ENCODE data around the gene AKT1S1.

Gene AKT1S1

DNA sequence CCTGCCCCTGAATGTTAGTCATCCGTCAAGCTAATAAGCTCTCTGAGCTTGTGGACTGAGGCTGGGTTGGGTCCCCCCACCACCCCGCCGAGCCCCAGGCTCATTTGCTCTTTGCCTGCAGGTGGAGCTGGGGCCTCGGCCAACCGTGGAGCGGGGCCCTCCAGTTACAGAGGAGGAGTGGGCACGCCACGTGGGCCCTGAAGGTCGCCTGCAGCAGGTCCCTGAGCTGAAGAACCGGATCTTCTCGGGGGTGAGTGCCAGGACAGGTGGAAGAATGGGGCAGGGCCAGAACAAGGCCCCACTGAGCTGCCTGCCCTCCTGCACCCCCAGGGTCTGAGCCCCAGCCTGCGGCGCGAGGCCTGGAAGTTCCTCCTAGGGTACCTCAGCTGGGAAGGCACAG lies 5.5 kb upstream of the AKT1S1 start:
- no peak for DNase-seq

DNA sequence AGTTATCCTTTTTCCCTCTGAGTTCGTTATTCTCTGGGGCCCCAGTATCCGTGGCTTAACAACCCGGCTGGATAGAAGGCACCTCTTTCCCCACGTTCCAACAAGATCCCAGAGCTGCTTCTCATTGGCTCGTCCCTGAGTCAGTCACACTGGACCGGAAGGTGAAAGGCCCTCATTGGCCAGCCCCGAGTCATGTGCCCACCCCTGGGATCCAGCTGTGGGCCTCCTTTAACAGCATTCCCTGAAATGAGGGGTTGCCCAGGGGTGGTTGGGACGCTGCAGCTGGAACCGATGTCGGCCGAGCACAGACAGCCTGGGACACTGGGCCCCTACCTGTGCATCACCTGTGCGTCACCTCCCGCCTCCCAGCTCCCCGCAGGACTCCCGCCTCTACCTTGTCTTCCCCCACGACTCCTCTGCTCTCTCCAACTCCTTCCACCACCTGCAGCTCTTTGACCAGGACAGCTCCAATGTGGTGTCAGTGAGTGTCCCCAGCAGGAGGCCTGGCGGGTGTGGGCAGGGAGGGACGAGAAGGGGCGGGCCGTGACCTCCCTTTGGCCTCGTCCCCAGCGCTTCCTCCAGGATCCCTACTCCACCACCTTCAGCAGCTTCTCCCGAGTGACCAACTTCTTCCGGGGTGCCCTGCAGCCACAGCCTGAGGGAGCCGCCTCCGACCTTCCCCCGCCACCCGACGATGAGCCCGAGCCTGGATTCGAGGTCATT lies 4.7 kb upstream of the AKT1S1 start:
- DNase-seq, result no peak

DNA sequence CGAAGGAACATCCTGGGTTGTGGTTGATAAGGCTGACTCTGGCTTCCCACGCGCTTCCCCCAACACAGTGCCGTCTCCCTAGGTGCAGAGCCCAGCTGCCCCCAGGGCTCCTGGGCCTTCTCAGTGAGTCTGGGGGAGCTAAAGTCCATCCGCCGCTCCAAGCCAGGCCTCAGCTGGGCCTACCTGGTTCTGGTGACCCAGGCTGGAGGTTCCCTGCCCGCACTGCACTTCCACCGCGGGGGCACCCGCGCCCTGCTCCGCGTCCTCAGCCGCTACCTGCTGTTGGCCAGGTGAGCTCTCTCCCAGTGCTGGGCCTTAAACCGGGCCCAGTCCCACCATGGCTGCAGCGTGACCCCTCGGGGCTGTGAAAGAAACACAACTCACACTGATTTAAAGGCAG lies 4.0 kb upstream of the AKT1S1 start:
- DNase-seq, result no peak

DNA sequence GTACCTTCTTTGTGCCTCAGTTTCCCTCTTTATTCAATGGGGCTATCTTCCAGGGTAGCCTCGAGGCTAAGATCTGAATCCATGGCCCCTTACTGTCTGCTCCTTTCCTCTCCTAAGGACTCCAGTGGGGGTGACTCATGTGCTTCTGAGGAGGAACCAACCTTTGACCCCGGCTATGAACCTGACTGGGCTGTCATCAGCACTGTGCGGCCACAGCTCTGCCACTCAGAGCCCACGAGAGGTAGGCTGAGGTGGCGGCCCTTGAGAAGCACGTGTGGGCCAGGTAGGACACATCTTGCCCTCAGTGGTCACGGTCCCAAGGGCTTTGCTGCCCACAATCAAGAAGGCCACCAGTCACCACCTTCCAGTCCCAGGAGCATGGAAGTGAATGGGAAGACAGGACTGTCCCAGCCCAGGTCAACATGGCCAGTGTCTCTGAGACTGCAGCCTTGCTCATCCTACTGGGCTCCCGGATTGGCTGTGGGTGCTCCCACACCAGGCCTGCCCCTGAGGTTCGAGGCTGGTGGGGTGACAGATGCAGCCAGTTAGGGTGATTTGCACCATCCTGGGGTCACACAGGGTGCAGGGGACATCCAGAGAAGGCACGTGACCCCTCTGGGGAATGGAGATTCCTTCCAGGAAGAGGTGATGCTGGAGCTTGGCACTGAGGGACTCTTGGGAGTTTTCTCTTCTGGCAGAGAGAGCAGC lies 3.2 kb upstream of the AKT1S1 start:
- DNase-seq, result no peak

DNA sequence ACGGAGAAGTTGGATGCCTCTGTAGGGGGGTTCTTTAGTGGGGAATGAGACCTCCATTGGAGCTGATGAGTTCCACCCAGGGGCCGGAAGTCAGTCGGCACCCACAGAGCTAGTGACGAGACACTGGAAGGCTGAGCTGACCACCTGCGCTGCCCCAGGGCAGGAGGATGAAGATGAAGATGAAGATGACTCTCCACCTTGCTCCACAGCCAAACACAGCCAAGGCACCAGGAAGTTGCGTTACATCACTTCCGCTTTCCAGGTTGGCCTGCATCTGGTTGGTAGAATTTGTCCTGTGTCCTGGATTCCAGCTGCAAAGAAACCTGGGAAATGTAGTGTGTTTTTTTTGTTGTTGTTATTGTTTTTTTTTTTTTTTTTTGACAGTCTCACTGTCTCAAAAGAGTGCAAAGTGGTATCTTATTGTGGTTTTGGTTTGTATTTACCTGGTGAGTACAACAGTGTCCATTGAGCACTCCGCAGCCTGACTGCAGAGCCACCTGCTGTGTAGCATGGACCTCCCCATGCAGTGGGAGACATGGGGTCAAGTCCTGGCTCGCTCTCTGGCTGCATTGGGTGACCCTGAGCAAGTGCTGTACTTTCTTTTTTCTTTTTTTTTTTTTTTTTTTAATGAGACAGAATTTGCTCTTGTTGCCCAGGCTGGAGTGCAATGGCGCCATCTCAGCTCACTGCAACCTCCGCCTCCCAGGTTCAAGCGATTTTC lies 2.2 kb upstream of the AKT1S1 start:
- DNase-seq, result peak in 1 of 2 experiments; percentile 16

DNA sequence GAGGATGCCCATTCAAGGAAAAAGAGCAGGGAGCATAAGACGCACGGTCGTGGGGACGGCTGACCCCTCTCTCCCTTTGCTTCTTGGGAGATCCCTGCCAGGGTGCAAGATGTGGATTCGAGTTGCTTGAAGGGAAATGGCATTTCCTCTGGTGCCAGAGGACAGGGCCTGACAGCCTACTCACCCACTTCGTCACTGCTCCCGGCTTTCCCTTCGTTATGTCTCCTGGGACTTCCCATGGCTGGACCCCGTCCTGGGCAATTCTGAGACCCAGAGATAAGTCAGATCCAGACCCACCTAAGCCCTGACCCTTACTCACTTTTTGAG lies 1.6 kb upstream of the AKT1S1 start:
- DNase-seq, result no peak

DNA sequence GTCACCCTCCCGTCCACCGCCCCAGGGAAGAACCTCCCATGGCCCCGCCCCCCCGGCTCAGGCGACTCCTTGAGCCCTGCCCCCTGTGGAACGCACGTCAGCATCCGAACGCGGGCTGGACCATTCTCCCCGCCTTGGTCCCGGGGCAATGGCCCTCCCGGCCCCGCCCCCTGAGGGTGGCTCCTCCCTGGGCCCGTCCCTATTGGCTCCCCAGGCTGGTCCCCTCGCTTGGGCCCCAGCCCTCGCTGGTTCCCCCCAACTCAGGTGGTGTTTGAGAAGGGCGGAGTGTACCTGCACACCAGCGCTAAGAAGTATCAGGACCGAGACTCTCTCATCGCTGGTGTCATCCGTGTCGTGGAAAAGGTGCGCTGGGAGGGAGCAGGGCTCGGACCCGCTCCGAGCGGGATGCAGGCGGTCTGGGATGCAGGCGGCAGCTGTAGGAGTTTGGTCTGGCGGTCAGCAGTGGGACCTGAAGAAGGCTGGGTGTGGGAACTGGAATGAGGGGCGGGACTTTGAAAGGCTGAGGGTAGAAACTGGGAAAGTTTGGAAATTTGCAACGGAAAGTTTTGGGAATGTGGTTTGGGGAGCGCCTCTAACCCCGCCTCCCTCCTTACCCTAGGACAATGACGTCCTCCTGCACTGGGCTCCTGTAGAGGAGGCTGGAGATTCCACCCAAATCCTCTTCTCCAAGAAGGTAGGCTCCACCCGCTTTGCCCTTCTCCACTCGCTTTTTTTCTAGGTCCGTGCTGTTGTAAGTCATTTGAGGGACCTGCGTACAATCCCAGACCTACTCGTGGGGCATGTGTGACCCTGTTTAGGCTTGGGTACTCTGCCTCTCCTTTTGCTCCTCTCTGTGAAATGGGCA lies 956 bp upstream of the AKT1S1 start:
- peak; percentile 84 to 92 for DNase-seq

DNA sequence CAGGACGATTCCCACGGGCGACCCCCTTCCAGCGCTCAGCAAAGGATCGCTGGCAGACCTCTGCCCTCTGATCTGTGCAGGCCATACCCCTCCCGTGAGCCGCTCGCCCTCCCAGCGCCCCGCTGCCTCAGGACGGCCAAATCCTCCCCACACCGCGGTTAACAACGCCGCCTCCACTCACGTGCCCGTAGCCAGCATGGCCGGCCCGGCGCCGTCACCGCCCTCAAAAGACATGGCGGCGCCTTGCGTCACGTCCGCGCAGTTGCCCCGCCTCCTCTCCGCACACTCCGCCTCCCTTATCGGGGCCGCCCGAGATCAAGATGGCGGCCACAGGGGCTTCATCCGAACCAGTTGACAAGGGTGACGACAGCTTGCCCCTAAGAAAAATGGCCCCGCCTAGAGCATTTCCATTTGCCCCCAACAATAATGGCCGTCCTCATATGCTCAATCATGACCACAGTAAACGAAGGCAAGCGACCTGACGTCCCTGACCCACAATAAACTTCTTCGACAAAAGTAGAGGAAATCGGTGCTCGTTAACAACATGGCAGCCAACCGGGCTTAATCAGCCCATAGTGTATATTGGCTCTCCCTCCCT lies 634 bp downstream of the AKT1S1 start:
- DNase-seq, result peak; percentile 73 to 89

DNA sequence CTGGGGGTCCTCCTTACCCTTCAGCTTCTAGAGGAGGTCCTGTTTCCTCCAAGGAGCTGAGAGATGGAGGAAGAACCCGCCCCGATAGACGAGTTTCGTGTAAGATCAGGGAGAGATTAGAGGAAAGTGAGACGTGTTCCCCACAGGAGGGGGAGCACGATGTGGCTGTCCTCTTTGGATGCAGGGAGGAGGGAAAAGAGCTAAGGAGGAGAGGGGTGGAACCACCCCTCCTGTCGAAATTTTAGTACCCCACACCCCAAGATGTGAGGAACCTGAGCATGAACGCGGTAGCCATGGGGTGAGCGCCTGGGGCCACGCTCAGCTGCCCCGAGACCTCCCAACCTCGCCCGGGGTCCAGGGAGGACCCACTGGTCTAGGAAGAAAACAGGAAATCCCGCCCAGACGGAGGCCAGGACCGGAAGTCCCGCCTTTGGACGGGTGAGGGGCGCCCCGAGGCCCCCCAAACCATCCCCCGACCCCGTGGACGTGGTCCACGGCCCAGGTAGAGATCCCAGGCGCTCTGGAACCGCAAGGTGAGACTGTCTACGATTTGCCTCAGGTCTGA lies 1.2 kb downstream of the AKT1S1 start:
- peak in 1 of 2 experiments; percentile 22 for DNase-seq

DNA sequence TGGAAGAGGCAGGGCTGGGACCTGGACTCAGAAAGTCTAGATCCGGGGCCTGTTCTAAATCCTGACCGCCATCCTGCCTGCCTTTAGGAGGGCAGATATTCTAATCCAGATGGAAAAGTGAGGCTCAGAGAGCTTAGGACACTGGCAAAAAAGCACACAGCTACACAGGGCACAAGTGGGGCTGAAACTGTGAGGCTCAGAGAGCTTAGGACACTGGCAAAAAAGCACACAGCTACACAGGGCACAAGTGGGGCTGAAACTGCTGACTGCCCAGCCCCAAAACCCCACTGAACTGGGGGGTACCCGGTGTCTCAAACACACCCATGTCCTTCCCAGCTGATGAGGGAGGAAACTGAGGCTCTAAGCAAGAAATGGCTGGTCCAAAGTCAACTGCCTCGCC lies 2.0 kb downstream of the AKT1S1 start:
- no peak for DNase-seq

DNA sequence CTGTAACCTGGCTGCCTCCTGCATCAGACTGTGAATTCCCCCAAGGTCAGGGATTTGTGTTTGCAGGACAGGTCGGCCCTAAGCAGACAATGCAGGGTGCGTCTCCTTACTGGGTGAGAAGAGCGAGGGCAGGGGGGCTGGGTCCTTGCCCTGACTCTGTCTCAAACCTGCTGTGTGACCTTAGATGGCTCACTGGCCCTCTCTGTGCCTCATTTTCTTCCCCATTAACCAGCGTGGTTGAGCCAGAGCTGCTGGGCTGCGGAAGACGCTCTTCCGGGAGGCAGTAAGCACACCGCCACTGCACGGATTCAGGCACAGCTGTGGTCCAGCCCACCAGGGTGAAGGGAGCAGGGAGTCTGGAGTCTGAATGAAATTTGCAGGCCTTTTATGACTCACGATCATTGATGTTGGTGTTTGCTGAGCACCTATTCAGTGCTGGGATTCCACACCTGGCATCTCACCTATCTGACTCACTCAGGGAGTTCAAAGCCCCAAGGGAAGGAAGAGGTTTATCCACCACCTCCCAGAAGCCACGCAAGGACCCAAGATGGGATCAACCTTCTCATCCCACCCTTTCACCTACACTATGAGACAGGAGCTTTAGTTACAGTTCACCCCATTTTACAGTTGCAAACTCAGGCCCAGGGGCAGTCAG lies 2.5 kb downstream of the AKT1S1 start:
- no peak for DNase-seq

DNA sequence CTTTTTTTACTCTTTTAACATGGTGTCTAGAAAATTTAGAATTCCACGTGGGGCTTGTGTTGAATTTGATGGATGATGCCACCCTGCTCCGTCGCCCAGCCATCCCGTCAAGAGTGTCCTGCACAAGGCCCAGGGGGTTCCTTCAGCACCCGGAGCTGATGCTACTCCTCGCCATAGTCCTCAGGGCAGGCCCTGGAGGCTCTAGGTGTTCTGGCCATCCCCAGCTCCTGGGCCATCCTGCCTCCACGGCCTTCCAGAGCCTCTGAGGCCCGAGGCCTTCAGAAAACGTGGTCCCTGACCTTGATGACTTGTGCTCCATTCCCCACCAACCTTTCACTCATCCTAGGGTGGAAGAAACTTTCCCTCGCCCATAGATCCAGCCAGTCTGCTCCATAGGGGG lies 3.3 kb downstream of the AKT1S1 start:
- no peak for DNase-seq

DNA sequence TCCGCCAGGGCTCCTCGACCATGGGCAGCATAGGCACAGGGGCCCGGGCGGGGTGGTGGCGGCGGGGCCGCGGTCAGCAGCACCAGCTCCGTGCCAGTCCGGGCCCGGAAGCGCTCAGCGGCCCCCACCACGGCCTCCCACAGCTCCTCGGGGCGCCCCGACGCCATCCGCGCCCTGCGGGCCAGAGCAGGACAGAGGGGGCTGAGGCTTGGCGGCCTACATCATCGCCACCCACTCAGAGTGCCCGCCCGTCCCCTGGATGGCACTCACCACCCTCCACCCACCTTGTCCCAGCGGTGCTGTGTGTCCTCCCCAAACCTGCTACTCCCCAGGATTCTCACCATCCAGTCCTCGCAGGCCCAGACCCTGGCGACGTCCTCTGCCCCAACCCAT lies 4.0 kb downstream of the AKT1S1 start:
- no peak for DNase-seq

DNA sequence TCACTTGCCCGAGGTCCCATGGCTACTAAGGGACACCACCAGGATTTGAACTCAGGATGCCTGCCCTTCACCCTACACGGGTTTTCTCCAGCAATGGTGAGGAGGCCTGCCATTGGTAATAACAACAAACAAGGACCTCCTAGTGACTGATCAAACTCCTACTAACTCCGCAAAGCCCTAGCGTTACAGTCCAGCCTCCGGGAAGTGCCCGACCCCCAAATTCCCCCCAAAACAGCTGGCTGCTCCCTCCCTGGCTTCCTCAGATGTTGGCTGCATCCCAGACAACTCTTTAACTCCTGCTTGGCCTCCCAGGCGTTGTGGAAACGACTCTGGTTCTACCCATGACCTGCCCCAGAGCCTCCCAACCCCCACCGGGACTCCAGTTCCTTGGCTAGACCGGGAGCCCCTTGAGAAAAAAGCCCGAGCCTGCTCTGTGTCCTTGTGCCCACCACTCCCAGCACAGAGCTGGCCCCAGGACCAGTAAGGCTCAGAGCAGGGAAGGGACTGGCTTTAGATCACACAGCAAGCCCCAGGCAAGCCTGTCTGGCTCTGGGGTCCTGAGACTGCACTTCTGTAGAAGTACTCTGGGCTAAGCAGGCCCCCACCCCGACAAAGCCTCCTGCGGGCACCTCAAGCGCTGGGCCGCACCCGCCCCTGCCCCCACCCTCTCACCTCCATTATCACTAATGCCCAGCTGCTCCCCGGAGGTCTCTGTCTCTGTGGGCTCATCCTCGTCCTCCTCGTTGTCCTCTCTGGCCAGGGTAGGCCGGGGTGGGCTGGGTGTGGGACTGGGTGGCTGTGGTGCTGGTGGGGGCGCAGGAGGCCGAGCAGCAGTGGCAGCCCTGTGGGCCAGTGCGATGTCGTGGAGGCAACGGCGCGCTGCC lies 4.7 kb downstream of the AKT1S1 start:
- no peak for DNase-seq

DNA sequence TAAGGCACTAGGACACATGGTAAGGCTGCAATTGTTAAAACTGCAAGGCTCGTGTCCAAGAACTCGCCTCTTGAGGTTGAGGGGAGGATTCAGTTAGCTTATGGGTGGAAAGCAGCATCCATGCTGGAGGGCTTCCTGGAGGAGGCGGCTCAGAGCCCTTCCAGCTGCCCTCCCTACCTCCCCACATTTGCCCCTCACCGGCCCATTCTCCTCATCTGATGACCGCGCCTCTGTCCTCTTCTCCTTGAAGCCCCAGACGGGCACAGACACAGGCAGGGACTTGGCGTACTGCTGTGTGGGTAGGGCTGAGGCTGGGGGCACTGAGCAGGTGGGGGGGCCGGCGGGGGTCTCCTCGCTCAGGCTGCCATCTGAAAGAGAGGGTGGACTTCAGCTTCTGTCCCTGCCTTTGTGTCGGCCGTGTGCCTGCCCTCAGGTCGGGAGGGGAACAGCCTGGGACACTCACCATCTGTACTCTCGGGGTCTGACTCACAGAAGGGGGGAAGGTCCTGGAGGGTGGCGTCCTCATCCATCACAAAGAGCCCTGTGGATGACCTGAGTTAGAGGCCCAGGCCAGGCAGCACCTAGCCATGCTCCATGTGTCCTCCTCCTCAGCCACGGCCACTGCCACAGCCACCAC lies 5.7 kb downstream of the AKT1S1 start:
- DNase-seq, result no peak

DNA sequence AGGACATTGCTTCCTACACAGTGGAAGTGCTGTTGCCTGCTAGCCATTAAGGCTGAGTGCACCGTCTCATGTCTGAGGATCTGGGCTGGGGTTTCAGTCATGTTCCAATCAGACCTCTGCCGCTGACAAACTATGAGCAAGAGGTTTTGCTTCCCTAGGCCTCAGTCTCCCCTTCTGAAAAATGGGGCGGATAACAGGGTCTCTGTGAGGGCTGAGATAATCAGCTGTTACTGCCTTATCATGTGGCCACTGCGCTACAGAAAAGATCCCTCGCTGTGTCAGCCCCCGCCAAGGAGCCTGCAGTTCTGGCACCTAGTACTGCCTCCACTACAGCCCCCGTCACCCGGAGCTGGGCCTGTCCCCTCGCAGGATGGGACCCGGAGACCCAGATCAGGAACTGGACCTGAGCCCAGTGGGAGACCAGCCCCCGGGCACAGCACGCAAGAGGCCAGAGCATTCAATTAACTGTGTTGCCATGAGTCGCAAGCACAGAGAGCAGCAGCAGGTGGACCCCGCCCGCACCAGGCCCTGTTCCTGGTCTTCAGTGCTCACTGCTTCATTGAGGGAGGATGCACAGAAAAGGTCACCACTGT lies 6.8 kb downstream of the AKT1S1 start:
- DNase-seq, result no peak

DNA sequence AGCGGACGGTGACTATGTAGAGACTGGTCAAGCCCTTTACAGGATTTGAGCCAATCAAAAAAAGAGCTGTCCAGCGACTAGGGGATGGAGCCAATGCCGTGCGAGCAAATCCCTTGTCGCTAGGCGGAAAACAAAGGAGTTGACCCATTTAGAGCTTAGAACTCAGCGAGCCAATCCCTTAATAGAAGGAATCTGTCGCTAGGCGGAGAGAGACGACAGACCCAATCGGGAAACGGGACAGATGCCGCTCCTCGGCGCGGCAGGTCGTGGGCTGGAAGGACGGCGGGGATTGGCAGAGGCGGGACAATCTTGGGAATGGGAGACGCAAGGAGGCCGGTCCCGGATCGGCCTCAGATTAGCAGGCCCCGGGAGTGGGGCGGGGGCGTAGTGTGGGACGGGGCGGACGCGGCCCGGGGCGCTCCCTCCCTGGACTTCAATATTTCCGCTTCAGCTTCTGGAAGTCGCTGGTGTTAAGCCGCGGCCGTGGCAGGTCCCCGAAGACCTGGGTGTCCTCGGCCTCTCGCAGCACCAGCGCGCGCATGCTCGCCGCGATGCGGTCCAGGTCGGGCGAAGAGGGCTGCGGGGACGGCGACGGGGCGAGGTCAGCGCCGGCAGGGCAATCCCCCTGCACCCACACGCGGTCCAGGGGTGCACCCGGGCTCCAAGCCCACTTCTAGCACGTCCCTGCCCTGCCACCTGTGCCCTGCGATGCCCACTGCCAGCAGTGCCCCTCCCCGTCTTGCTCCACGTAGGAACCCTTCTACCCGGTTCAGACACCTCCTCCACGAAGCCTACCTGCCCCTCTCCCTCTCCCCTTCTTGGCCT lies 7.5 kb downstream of the AKT1S1 start:
- peak; percentile 98 for DNase-seq

DNA sequence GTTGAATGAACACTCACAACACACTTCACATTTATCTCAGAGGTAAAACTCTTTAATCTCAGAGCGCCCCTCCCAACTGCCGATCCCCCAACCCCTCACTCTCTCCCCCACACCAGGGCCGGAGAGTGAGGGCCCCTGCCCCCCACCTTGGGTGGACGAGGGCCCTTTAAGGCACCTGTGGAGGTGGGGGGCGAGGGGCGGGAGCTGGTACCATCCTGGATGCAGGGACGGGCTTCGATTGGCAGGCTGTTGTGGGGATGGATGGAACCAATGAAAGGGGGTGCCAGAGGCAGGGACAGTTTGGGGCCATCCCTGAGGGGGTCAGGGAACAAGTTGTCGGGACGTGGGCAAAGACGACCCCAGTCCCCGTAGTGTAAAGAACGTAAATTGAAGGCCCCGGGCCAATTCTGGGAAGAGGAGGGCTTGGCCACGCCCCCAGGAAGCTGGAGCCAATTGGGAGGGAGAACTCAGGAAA lies 8.1 kb downstream of the AKT1S1 start:
- DNase-seq, result no peak
